ENCODE data around the gene SEMA5B.

The SEMA5B gene

GRCh38 chr3:123027292-123028232 lies at the start of gene SEMA5B:
SEMA5B (minus strand) TSS chr3:123027763; CDS start chr3:122961263, 66,500 bp downstream.
- peak; percentile 1 for TF ChIP-seq CTCF (conservative IDR thresholded peaks at IDR 0.05; ENCODE audit: low read depth, low read length)
- peak within 1 kb of the TSS; percentile 46 for H3K4me3 ChIP-seq (ENCODE audit: low read depth, low read length)
- DNase-seq (ENCODE audit: low read depth), result peak; percentile 22

- no peak overlapping the region for H3K4me3 ChIP-seq (ENCODE audit: low read depth, low read length)
- no peak for TF ChIP-seq CTCF (conservative IDR thresholded peaks at IDR 0.05; ENCODE audit: low read depth, low read length)
- no peak for DNase-seq (ENCODE audit: low read depth)
These were observed 49.2 kb upstream of the SEMA5B start for GRCh38 chr3:123076496-123077418.

GRCh38 chr3:123076112-123076495 lies 48.5 kb upstream of the SEMA5B start:
- H3K4me3 ChIP-seq (ENCODE audit: low read depth, low read length), result no peak overlapping the region
- no peak for DNase-seq (ENCODE audit: low read depth)
- no peak for TF ChIP-seq CTCF (conservative IDR thresholded peaks at IDR 0.05; ENCODE audit: low read depth, low read length)

GRCh38 chr3:123075359-123075758 lies 47.8 kb upstream of the SEMA5B start:
- no peak for TF ChIP-seq CTCF (conservative IDR thresholded peaks at IDR 0.05; ENCODE audit: low read depth, low read length)
- no peak for DNase-seq (ENCODE audit: low read depth)
- no peak overlapping the region for H3K4me3 ChIP-seq (ENCODE audit: low read depth, low read length)

- TF ChIP-seq CTCF (conservative IDR thresholded peaks at IDR 0.05; ENCODE audit: low read depth, low read length), result no peak
- H3K4me3 ChIP-seq (ENCODE audit: low read depth, low read length), result no peak overlapping the region
- DNase-seq (ENCODE audit: low read depth), result no peak
These were observed 45.0 kb upstream of the SEMA5B start for GRCh38 chr3:123072564-123072963.

GRCh38 chr3:123072152-123072551 lies 44.6 kb upstream of the SEMA5B start:
- H3K4me3 ChIP-seq (ENCODE audit: low read depth, low read length), result no peak overlapping the region
- DNase-seq (ENCODE audit: low read depth), result no peak
- TF ChIP-seq CTCF (conservative IDR thresholded peaks at IDR 0.05; ENCODE audit: low read depth, low read length), result no peak

Data from choroid plexus epithelial cell (primary cell).